GM12892 (cell line): Measurements from ENCODE around the gene PPP6R2.

ENCODE experiments used
- POLR2A ChIP-seq: IDR thresholded peaks from 2 replicates; pipeline ENCODE4 v1.6.1; 2011; ENCODE audit warnings: low read depth, low read length, control low read depth
- POLR2AphosphoS5 ChIP-seq: IDR thresholded peaks from 2 replicates; pipeline ENCODE4 v1.6.1; 2011; ENCODE audit warnings: low read depth, low read length, control low read depth
- TAF1 ChIP-seq: IDR thresholded peaks from 2 replicates; pipeline ENCODE4 v1.6.1; 2011; ENCODE audit warnings: low read depth, mild to moderate bottlenecking, control low read depth, low read length, borderline replicate concordance

- TF ChIP-seq POLR2A: no peak; the same call in 1 of the 2 replicates
- no peak for TF ChIP-seq TAF1
- no peak for TF ChIP-seq POLR2AphosphoS5
Measured at GRCh38 chr22:50443801-50444625, 100.9 kb downstream of the PPP6R2 start.
